ENCODE data around the gene IKZF2. TPM values are rescaled to one million over a fixed set of nuclear protein-coding genes. Genes with fewer than 3 reads are reported as not detected.

IKZF2 gene
- total RNA-seq, 1 experiment from 2014 or later, result 14.2 TPM

DNA sequence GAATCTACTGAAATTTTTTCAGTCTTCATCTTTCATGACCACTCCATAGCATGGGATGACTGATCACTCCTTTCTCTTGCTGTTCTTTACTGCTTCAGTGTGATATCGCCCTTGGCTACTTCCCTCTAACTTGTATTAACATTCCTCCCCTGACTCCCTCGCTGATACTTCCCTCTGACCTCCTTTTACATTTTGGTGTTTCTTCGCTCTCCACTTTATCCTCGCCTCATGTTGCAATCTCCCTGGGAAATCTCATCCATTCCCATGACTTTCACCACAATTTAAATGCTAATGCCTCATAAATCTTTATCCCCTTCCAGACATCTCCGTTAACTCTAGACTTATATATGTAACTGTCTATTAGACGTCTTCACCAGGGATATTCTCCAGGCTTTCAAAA, 167.3 kb downstream of the IKZF2 start:
- peaks cover 9% of the 10 kb centered on the region for H3K4me1 Mint-ChIP-seq (ENCODE audit: low read depth, unreplicated experiment)
- Histone ChIP-seq H3K4me1 (peaks cover 13% of the 10 kb centered on the region), H3K9me3 (no peaks in the 10 kb centered on the region), H3K27me3 (replicated peaks; ENCODE audit: control insufficient read depth, insufficient read depth, low read length) (no peaks in the 10 kb centered on the region), H3K36me3 (ENCODE audit: control insufficient read depth, insufficient read depth, low read length) (no peaks in the 10 kb centered on the region), H3K4me3 (ENCODE audit: low read depth, low read length) (no peak overlapping the region)
- H3K36me3 Mint-ChIP-seq (ENCODE audit: insufficient read depth, unreplicated experiment), result no peaks in the 10 kb centered on the region
- TF ChIP-seq, protein P1, sequence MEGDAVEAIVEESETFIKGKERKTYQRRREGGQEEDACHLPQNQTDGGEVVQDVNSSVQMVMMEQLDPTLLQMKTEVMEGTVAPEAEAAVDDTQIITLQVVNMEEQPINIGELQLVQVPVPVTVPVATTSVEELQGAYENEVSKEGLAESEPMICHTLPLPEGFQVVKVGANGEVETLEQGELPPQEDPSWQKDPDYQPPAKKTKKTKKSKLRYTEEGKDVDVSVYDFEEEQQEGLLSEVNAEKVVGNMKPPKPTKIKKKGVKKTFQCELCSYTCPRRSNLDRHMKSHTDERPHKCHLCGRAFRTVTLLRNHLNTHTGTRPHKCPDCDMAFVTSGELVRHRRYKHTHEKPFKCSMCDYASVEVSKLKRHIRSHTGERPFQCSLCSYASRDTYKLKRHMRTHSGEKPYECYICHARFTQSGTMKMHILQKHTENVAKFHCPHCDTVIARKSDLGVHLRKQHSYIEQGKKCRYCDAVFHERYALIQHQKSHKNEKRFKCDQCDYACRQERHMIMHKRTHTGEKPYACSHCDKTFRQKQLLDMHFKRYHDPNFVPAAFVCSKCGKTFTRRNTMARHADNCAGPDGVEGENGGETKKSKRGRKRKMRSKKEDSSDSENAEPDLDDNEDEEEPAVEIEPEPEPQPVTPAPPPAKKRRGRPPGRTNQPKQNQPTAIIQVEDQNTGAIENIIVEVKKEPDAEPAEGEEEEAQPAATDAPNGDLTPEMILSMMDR (IDR thresholded peaks at IDR 0.05; ENCODE audit: insufficient read depth in 1 of 2, low read depth in 1 of 2, low read length in 1 of 2, severe bottlenecking in 1 of 2, unreplicated experiment in 1 of 2), result no peak
- DNase-seq, result no peak
- ChIA-PET POLR2A (no interaction called here), CTCF (no interaction called here)
- intact Hi-C loops (cut with micrococcal nuclease; ENCODE audit: unreplicated experiment), result loop anchor here (10.0 kb wide), 1 partner anchor 209 kb away; no protein-coding TSS in a partner anchor
- no peaks in the 10 kb centered on the region for H3K9me3 Mint-ChIP-seq (ENCODE audit: unreplicated experiment)
- H3K27me3 Mint-ChIP-seq (ENCODE audit: insufficient read depth, unreplicated experiment), result no peaks in the 10 kb centered on the region
- H3K4me3 Mint-ChIP-seq (ENCODE audit: unreplicated experiment), result no peak overlapping the region
- no peak overlapping the region for H3K27ac Mint-ChIP-seq (ENCODE audit: unreplicated experiment)
- no TSS peak for BruUV-seq (replicated peaks)

- peak overlapping the region; percentile 17 for H3K4me3 Mint-ChIP-seq (ENCODE audit: unreplicated experiment)
- peaks cover 19% of the 10 kb centered on the region for H3K4me1 Mint-ChIP-seq (ENCODE audit: low read depth, unreplicated experiment)
- H3K9me3 Mint-ChIP-seq (ENCODE audit: unreplicated experiment), result no peaks in the 10 kb centered on the region
- intact Hi-C loops (cut with micrococcal nuclease; ENCODE audit: unreplicated experiment), result loop anchor here (2.0 to 10.0 kb wide), 4 partner anchors 73 to 205 kb away; partner anchors contain the start of gene IKZF2
- Histone ChIP-seq H3K4me1 (peaks cover 20% of the 10 kb centered on the region), H3K4me3 (ENCODE audit: low read depth, low read length) (no peak overlapping the region), H3K36me3 (ENCODE audit: control insufficient read depth, insufficient read depth, low read length) (no peaks in the 10 kb centered on the region), H3K27me3 (replicated peaks; ENCODE audit: control insufficient read depth, insufficient read depth, low read length) (no peaks in the 10 kb centered on the region), H3K9me3 (no peaks in the 10 kb centered on the region)
- no TSS peak for BruUV-seq (replicated peaks)
- DNase-seq, result peak; percentile 37 to 47
- TF ChIP-seq, protein P1 (IDR thresholded peaks at IDR 0.05; ENCODE audit: insufficient read depth in 1 of 2, low read depth in 1 of 2, low read length in 1 of 2, severe bottlenecking in 1 of 2, unreplicated experiment in 1 of 2), result no peak
- no peaks in the 10 kb centered on the region for H3K36me3 Mint-ChIP-seq (ENCODE audit: insufficient read depth, unreplicated experiment)
- CTCF ChIA-PET, result interaction anchor here (1.2 kb wide), 1 partner anchor 174 kb away, joined by 5 read pairs; no protein-coding TSS in a partner anchor
- no peaks in the 10 kb centered on the region for H3K27me3 Mint-ChIP-seq (ENCODE audit: insufficient read depth, unreplicated experiment)
- no peak overlapping the region for H3K27ac Mint-ChIP-seq (ENCODE audit: unreplicated experiment)
- POLR2A ChIA-PET, result no interaction called here
Observed at GRCh38 chr2:212979799-212980198, 171.6 kb downstream of the IKZF2 start.

DNA sequence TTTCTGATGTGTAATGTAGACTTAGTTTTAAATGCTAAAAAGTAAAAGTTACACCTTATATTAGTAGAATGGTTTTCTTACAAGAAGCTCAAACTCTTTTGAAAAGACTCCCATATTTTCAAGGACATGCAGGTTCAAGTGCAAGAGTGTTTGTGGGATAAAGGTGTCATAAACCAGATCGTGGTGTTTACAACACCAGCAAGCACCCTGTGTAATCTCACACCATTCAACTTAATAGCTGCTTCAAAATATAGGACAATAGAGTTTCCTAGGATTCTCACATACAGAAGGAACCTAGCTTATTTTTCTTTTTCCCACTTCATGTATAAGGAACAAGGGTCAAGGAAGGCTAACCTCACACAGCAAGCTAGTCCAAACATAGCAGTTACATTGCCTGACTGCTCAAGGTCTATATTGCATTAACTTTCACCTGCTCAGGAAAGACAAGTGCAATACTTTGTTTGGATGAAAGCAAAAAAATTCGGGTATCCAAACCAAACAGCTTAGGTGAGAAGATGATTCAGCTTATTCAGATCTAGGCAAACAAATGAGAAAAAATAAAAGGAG, 172.3 kb downstream of the IKZF2 start:
- Mint-ChIP-seq H3K4me3 (ENCODE audit: unreplicated experiment) (no peak overlapping the region), H3K36me3 (ENCODE audit: insufficient read depth, unreplicated experiment) (no peaks in the 10 kb centered on the region), H3K27me3 (ENCODE audit: insufficient read depth, unreplicated experiment) (no peaks in the 10 kb centered on the region), H3K27ac (ENCODE audit: unreplicated experiment) (no peak overlapping the region), H3K4me1 (ENCODE audit: low read depth, unreplicated experiment) (peaks cover 19% of the 10 kb centered on the region), H3K9me3 (ENCODE audit: unreplicated experiment) (no peaks in the 10 kb centered on the region)
- no peak overlapping the region for H3K4me3 ChIP-seq (ENCODE audit: low read depth, low read length)
- TF ChIP-seq, protein P1 (IDR thresholded peaks at IDR 0.05; ENCODE audit: insufficient read depth in 1 of 2, low read depth in 1 of 2, low read length in 1 of 2, severe bottlenecking in 1 of 2, unreplicated experiment in 1 of 2), result no peak
- peaks cover 20% of the 10 kb centered on the region for H3K4me1 ChIP-seq
- CTCF ChIA-PET, result interaction anchor here (0.7 to 1.2 kb wide), 2 partner anchors 174 to 1100 kb away, joined by 4 to 5 read pairs; no protein-coding TSS in a partner anchor
- POLR2A ChIA-PET, result no interaction called here
- H3K27me3 ChIP-seq (replicated peaks; ENCODE audit: control insufficient read depth, insufficient read depth, low read length), result no peaks in the 10 kb centered on the region
- intact Hi-C loops (cut with micrococcal nuclease; ENCODE audit: unreplicated experiment), result loop anchor here (5.0 kb wide), 2 partner anchors 117 to 173 kb away; partner anchors contain the start of gene IKZF2
- H3K9me3 ChIP-seq, result no peaks in the 10 kb centered on the region
- H3K36me3 ChIP-seq (ENCODE audit: control insufficient read depth, insufficient read depth, low read length), result no peaks in the 10 kb centered on the region
- DNase-seq, result no peak
- no TSS peak for BruUV-seq (replicated peaks)

All from Caco-2 (cell line).